Stimulated activated CD8-positive, alpha-beta memory T cell treated with anti-CD3 and anti-CD28 coated beads, Interleukin-7, amount 100 ng/mL, for 1 hour (primary cell): ENCODE measurements around the gene CFD.

ENCODE experiments used
- DNase-seq, 2 donors: peaks; one replicate each; pipeline ENCODE4 v3.0.0-alpha.2; 2020; ENCODE audit warnings: low read depth in 2 of 2

The CFD gene

DNA sequence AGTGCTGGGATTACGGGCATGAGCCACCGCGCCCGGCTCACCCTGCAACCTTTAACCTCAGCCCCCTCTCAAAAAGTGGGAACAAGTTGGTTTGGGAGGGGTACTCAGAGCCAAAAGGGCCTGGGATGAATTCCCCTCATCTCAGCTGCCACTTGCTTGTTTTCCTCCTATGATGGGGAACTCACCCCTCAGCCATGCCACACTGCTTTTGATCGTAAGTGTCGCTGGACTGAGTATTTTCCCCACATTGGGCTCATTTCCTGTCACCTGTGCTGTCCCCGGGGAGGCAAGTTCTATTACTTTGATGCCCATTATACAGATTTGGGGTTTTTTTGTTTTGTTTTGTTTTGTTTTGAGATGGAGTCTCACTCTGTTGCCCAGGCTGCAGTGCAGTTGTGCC is 47.0 kb downstream of the CFD start:
- DNase-seq: no peak

DNA sequence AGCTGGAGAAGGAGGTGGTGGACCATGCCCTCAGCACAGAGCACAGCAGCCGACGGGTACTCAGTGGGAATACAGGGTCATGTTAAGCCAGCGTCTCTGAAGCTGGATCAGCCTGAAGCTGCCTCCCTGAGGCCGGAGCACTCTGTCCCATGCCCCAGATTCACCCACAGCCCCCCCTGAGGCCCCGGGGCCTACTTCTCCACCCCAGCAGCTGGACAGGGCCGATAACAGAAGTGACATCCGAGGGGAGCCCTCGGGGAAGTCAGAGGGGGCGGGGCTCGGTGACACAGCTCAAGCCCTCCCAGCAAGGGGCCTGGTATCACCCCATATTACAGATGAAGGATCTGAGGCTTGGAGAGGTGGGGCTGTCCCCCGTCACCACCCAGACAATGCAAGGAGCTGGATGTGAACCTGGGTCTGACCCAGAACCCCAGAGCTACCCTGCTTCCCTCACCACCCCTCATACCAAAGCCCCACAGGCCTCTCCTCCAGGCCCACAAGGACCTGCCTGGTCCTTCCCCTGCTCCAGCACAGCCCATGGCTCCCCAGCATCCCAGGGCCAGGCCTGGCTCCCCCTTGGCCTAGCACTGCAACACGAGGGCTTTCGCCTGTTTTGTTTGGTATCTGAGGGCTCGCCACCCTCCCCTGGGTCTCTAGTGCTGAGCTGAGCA is 47.9 kb downstream of the CFD start:
- no peak for DNase-seq

DNA sequence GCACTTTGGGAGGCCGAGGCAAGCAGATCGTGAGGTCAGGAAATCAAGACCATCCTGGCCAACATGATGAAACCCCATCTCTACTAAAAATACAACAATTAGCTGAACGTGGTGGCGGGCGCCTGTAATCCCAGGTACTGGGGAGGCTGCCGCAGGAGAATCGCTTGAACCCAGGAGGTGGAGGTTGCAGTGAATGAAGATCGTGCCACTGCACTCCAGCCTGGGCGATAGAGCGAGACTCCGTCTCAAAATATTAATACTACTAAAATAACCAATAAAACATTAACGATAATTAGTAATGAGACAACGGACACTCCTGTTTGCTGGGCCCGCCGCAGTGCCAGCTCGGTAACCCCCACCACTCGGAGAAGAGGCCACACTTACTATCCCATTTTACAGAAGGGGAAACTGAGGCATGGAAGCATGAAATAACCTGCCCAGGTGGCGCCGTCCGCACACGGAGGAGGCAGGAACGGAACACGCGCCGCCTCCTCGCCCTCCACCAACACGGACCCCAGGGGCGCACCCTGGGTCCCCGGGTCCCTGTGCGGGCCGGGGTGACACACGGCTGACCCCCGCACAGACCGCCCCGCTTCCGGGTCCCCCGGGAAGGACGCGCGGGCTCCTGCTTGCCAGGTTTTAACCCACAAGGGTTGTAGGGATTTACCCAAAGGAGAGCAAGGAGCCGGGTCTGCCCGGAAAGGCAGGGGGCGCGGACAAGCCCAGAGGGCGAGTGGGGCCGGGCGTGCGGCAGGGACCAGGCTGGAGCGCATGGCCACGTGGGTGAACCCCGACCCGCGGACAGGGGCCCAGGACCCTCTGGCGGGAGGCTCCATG is 52.0 kb downstream of the CFD start:
- no peak for DNase-seq

DNA sequence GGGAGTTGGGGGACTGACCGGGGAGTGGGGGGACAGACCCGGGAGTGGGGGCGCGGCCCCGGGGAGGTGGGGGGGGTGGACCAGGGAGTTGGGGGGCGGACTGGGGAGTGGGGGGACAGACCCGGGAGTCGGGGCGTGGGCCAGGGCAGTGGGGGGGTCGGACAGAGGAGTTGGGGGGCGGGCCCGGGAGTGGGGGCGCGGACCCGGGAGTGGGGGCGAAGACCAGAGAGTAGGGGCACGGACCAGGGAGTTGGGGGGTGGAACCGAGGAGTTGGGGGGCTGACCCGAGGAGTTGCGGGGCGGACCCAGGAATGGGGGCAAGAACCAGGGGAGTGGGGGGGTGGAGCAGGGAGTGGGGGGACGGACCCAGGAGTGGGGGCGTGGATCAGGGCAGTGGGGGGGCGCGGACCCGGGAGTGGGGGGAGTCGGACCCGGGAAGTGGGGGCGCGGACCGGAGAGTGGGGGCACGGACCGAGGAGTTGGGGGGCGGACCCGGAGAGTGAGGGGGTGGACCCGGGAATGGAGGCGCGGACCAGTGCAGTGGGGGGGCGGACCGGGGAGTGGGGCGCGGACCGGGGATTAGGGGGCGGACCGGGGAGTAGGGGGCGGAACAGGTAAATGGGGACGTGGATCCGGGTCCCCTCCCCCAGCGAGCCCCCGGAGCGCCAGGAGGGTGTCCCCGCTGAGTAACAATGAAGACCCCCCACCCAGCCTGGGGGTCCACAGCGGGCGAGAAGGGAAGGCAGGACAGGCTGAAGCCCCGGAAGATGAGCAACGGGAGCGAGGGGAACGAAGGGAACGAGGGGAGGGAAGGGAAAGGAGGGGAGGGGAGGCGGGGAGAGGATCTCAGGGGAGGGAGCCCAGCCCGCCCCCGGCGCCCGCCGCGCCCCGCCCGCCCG is 53.0 kb downstream of the CFD start:
- no peak for DNase-seq
